ENCODE results near the gene L3MBTL4.

Gene L3MBTL4

DNA sequence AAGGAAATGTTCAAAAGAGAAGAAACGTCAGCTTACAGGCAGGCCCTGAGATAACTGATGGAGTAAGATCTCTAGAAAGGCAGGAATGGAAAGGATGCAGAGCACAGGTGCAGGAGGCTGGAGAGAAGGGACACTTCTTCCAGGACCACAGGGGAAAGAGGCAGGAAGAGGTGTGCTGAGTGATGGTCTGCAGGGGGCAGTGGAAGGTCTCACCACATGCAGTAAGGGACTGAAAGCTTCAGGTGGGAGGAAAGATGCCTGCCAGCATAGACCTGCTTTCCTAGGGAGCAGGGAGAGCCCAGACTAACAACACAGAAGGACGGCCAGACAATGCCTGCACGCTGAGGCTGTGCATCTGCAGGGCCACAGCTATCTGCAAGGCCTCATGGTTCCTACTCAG is 156.8 kb downstream of the L3MBTL4 start:
- DNase-seq (ENCODE audit: low read depth in 2 of 3, low spot score in 2 of 3): no peak

DNA sequence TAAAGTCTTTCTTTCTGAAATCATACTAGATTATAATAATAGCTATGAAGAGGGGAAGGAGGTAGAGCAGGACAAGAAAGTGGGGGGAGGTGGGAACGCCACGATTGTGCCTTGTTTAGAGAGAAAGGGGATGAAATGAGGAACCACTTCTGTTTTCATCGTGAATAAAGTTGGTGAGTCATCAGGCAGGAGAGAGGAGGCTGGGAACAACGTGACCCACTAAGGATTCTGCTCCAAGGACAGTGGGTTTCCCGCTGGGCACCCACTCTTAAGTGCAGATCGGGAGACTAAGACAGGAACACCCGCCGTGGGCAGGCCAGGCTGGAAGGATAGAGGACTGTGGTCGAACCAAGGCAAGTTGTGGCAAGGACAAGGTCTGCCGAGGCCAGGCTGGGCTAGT is 158.2 kb downstream of the L3MBTL4 start:
- no peak for DNase-seq (ENCODE audit: low read depth in 2 of 3, low spot score in 2 of 3)

DNA sequence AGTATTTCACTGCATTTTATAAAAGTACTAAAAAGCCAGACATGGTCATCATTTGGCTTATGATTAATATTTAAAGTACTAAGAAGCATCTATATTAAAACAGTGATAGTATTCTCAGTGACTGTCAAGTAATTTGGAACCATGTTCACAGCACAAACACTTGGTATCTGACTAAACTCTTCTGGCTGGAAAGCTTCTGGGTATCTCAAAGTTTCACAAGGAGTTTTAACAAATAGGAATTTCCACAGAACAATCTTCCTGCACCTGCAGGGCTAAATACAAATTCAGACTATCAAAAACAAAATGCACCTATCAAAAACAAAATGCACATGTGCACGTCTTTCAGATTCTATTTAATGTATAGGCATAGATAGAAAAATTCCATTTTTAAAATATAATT is 158.8 kb downstream of the L3MBTL4 start:
- DNase-seq (ENCODE audit: low read depth in 2 of 3, low spot score in 2 of 3): no peak

DNA sequence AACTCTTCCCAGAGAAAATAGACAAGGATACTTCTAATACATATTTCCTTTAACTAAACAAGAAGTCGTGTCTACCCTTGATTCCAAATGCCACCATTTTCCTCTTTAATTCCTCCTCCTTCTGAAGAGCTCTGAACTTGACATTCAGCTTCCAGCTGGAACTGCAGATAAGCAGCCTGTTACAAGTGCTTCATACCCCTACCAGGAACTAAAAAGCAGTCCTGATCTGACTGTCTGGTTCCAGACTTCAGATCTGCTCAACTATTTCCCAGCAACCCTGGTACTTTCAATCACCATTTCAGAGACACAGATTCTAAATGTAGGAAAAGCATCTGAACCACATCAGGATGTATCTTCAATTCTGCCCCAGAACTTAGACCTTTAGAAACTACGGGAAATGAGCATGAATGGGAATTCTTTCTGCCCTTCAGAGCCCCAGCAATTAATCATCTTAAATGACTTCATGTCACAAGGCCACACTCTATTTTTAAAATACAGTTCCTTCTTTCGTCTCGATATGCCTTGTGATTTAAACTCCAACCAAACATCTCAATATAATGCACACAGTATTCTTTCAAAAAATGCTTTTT is 159.5 kb downstream of the L3MBTL4 start:
- no peak for DNase-seq (ENCODE audit: low read depth in 2 of 3, low spot score in 2 of 3)

DNA sequence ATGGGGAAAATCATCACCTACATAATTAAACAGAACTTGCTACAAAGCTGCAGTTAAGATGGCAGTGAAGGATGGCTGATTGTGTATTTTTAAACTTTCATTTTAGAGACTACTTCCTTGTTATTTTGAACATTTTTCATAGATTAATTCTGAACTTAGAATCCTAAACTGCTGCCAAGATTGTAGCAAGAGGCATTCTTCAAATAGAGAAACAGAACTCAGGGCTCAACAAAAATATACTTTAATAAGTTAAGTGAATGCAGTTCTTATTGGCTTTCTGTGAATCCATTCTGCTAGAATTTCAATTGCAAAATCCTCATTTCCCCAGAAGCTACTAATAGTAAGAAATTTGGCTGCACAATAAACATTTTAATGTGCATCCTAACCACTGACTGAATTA is 160.3 kb downstream of the L3MBTL4 start:
- no peak for DNase-seq (ENCODE audit: low read depth in 2 of 3, low spot score in 2 of 3)

DNA sequence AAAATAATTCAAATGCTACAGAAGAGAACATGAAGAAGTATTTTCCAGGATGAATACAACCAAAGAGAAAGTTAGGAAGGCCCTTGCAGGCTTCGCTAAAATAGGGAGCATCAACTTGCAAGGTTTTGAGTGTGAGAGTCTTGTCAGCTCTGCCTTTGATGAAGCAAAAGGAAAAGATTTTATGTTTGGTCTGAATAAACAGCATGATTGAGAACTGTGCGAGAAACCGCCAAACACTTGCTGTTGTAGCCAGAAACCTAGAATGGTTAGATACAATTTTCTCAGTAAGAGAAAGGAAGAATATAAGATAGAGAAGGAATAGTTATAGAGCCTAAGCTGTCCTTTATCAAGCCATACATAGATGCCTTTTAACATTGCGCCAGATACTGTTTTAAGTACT is 163.6 kb downstream of the L3MBTL4 start:
- DNase-seq (ENCODE audit: low read depth in 2 of 3, low spot score in 2 of 3): no peak

DNA sequence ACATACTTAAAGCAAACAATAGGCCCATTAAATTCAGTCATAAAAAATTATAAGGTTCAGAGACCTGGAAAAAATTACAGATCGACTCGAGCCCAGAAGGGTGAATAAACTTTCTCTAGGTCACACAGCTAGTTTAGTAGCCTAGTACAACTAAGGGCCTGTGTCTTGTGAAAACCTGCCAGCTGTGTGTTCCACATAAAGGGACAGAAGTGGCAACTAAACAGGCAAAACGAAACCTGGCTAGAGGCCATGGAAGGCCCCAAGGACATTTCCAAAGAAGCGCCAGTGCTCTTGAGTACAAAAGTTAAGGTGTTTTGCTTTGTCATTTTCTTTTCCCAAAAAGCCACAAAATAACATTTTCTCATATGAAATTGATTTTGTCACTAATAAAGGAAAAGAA is 164.9 kb downstream of the L3MBTL4 start:
- DNase-seq (ENCODE audit: low read depth in 2 of 3, low spot score in 2 of 3): no peak

DNA sequence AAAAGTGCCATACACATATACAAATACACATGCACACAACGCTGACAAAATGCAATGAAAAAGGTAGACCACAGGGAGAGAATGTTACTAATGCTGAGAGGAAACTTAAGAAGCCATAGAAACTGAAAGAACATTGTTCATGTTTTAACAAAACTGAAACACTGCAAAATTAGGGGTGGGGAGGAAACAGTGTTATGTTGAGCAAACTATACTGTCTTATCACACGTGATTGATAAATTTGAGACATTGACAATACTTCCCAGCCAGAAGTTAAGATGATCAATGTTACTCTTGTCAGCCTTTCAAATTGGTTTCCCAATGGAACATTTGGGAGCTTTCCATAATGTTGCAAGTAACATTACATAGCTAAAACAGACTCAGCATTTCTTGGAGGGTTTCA is 165.5 kb downstream of the L3MBTL4 start:
- no peak for DNase-seq (ENCODE audit: low read depth in 2 of 3, low spot score in 2 of 3)

DNA sequence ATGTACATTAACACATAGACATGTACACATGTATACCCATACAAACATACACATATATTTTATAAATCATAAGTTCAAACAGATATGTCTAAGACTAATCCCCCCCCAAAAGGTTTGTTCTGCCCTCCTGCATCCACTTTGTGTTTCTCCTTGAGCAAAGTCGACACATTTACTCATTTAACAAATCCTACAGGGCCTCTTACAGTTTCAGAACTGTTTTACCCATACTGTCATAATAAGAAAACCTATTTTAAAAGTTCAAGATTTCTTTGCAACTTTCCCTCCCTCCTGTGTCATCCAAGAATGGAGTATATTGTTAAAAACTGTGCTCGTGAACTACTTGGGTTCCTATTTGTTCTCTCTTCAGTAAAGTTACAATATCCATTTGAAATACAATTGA is 166.7 kb downstream of the L3MBTL4 start:
- DNase-seq (ENCODE audit: low read depth in 2 of 3, low spot score in 2 of 3): no peak

DNA sequence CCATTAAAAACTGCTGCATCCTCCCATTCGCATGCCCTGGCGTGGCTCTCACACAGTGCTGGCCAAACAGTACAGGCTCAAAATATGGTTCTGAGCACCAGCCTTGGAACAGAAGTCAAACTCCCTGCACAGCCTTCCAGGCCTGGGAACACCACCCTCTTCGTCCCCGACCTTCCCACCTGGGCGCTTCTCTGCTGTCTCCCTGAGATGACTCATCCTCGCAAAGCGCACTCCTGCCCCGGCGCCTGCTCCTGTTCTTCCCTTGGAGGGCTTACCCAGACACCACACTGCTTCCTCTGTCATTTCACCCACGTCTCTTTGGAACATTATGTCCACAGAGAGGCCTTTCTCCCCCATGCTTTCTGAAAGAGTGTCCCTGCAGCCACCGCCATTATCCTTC is 172.7 kb downstream of the L3MBTL4 start:
- no peak for DNase-seq (ENCODE audit: low read depth in 2 of 3, low spot score in 2 of 3)

DNA sequence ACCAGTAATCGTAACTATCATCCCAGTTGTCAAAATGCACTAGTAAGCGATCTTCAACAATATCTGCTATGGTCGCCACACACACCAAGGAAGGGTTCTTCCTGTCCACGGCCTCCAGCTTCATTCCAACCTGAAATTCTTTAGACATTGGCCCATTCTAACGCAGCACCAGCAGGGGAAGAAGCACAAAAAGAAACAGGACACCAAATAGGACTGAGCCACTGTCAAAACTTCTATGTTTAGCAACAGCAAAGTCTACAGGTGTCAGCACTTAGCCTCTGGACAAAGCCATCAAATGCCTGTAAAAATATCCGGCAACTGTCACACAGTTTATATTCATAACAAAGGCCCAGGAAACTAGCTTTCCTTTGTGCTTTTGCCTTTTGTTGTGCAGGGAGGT is 175.0 kb downstream of the L3MBTL4 start:
- DNase-seq (ENCODE audit: low read depth in 2 of 3, low spot score in 2 of 3): no peak

DNA sequence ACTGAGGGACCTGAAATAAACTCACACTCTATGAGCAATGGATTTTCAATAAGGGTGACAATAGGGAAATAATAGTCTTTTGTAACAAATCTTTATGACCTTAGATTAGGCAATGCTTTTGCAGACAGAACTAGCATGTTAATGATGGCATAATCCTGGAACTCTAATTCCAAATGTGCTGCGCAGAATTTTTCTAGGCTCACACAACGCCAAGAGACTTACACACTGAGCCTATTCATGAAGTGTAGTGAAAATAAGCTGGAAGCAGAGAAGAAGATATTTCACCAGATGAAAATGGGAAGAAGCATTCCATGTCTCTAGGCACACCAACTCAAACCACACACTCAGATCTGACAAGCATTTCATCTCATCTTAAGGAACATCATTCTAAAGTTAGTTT is 178.5 kb downstream of the L3MBTL4 start:
- no peak for DNase-seq (ENCODE audit: low read depth in 2 of 3, low spot score in 2 of 3)

DNA sequence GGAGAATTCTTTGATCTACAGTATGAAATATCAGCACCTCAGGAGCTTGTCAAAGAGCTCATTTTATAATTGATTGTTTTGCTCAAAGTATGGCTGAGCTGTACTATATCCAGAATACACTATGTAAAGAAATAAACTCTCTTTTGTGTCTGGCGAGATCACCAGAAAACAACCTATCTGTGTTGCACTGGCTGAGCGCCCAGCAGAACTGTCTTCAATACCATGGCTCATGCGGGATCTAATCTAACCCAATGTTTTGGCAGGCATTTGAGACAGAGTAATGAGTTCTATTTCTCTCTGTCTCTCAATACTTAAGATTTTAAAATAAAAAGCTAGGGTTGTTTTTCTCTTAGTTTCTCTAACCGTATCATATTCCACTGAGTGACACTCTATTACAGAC is 192.4 kb downstream of the L3MBTL4 start:
- no peak for DNase-seq (ENCODE audit: low read depth in 2 of 3, low spot score in 2 of 3)

DNA sequence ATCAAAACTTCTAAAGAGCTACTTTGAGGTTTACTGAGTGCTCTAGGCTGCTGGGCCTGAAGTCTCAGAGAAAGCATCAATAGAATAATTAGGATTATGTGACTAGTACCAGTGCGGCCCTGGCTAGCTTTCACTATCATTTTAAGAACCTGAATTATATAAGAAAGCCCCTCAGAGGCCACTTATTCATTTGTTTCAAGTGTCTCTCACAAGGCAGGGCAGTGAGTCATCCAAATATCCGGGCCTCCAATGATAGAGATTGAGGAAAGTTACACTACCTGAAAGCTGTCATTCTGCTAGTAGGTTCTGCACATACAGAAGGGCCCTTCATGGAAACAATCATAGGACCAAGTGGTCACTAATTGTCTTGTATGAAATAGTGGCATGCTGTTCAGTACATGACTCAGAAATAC is 193.1 kb downstream of the L3MBTL4 start:
- DNase-seq (ENCODE audit: low read depth in 2 of 3, low spot score in 2 of 3): no peak

DNA sequence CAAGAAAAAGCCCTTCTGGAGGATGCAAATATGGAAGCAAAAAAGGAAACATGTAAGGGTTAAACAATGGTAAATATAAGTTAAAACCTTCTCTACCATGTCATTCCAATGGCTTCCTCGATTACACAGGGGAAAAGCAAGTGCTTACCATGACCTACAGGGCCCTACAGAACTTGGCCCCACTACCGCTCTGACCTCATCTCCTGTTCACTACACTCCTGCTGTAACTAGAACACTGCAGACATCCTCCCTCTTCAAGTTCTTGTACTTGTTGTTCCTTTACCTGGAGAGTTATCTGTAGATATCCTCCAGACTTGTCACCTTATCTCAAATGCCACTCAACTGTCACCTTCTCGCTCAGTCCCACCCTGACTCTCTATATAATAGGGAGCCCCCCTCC is 194.6 kb downstream of the L3MBTL4 start:
- DNase-seq (ENCODE audit: low read depth in 2 of 3, low spot score in 2 of 3): no peak

DNA sequence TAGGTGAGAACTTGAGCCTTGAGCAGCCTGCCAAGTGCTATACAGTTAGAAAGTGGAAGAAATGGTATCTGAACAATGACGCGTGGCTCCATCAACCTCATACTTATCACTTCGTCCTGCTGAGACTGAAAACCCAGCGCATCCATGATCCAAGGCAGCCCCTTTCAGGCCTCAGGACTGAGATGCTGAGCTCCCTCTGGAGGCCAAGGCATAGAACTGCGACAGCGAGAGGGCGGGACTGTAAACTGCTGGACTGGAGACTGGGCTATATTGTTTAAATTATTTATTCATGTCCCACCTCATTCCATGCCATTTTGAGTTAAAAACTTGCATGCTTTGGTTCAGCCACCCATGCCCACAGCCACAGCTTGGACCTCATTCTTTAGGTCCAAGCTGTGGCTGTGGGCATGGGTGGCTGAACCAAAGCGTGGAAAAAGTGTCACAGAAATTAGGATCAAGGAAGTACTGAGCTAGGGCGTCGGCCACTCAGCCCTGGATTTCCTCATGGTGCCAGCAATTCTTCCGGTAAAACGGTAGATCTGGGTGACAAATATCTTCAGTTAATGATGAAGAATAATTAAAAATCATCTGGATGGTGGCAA is 195.5 kb downstream of the L3MBTL4 start:
- no peak for DNase-seq (ENCODE audit: low read depth in 2 of 3, low spot score in 2 of 3)

DNA sequence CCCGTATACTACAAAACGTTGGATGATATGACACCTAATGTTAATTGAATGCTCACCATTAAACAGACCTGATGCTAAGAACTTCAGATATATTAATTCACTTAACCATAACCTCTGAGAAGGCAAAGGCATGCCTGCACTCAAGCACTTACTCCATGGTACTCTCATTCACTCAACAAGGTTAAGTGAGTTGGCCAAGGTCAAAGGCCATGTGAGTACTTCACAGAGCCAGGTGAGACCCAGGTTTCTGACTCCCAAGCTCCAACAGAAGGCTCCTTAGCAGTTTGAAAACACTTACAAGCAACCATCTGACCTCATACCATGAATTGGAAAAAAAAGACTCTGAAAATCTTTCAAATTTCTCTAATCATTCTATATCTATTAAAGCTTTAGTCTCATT is 198.8 kb downstream of the L3MBTL4 start:
- no peak for DNase-seq (ENCODE audit: low read depth in 2 of 3, low spot score in 2 of 3)

DNA sequence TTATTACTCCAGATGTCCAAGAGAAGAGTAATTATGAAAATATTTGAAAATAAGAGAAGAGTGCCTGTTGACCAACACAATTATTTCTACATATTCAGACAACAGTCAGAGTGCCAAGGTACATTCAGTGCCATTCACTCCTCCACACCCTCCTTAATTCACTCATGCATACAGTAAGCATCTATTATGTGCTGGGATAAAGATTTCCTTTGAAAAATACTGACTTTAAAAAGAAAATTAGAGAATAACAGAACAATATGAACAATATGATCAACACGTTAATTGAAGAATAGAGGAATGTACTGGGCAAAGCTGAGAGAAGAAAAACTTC is 203.6 kb downstream of the L3MBTL4 start:
- no peak for DNase-seq (ENCODE audit: low read depth in 2 of 3, low spot score in 2 of 3)

DNA sequence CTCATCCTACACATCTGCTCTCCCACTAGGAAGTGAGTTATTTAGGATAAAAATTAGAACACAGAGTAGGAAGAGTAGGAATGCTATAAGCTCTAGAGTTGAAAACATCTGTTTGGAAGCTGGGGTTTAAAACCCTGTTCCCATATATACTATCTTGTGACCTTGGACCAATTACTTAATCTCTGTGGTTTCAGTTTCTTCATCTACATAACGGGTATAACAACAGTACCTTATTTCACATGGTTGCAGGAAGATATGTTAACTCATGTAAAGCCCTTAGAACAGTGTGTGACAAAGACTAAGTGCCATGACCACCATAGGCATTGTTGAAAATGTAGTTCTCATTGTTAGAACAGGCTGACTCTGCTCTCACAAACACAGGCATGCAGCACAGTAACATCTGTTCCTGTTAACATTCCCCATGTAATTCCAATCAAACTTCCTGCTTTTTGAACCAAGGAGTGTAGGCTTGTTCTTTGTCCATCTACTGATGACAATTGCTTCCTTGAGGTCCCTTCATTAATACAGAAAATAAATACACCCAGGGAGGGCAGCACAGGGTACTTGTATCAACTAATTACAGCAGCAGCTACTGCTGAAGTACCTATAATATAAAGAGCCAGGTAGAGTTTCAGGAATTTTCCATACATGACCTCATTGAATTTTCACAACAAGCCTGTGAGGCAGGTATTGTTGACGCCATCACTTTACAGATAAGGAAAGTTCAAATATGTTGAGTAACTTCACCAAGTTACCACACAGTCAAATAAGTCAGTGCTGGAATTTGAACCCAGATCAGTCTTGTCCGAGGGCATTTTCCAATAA is 204.2 kb downstream of the L3MBTL4 start:
- DNase-seq (ENCODE audit: low read depth in 2 of 3, low spot score in 2 of 3): no peak

DNA sequence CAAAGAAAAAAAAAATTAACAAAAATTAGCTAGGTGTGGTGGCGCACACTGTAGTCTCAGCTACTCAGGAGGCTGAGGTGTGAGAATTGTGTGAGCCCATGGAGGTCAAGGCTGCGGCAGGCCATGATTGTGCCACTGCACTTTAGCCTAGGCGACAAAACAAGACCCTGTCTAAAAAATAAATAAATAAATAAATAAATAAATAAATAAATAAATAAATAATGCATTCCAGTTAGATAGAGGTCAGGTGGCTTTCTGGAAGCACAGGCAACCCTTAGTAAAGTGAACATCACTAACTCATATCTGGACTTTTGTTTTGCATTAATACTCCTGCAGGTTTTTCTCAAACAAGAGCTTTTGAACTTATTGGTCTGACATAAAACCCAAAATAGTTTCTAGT is 206.8 kb downstream of the L3MBTL4 start:
- DNase-seq (ENCODE audit: low read depth in 2 of 3, low spot score in 2 of 3): no peak

DNA sequence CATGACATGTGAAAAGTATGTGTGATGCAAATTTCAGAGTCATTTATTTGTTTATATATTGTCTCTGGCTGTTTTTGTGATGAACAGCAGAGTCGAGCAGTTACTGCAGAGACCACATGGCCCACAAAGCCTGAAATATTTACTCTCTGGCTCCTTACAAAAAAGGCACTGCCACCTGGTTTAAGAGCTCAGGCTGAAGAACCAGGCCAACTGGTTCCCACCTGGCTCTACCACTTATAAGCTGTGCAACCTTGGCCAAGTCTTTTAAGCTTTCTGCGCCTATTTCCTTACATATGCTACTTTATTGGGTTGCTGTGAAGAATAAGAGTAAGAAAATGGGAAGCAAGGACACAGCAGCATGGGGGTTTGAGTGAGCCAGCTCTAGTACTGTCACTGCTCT is 207.6 kb downstream of the L3MBTL4 start:
- no peak for DNase-seq (ENCODE audit: low read depth in 2 of 3, low spot score in 2 of 3)

DNA sequence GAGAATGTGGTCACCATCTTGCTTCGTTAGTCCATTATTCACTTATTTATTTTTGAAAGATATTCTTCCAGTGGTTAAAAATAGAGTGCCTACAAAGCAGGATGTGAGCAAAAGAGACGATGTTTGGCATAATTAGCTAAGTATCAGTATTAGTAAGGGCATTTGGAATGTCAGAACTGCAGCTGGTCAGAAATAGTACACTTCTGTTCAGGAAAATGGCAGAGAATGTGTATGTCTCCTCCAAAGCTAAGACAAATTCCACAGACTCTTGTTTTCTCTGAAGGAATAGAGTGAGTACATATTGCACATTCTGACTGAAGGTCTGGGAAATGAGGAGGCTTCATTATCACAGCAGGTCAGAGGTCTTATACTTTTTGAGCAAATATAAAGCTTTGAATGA is 209.0 kb downstream of the L3MBTL4 start:
- no peak for DNase-seq (ENCODE audit: low read depth in 2 of 3, low spot score in 2 of 3)

DNA sequence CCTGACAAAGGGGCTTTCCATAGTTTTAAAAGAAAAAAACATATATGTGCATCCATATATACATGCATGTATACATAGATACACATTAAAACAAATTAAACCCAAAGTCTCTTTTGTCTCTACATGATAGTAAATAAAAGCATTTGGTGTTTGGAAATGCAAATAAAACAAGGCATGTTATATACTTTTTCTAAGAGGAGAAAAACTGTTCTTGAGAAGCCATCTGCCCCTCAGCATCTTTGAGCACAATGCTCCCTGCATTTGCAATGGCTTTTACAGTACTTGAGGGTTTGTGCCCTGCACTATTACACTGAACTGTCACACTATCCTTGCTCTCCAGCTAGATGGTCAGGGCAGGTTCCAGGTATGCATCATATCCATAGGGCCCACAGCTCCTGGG is 210.2 kb downstream of the L3MBTL4 start:
- no peak for DNase-seq (ENCODE audit: low read depth in 2 of 3, low spot score in 2 of 3)

Data from activated CD8-positive, alpha-beta memory T cell treated with anti-CD3 and anti-CD28 coated beads for 48 hours (primary cell).